DOHH2 (cell line): ENCODE results near the gene PACSIN1.

ENCODE experiments used
- H3F3A ChIP-seq: fragments of 200-600 bp; sonication (generic), shearing (Covaris generic); 2 replicates; pipeline ENCODE4 v1.6.0; 2016; ENCODE audit warnings: antibody characterized with exemption, mild to moderate bottlenecking; ENCODE audit not compliant: control insufficient read depth, insufficient read depth
- H3K27ac ChIP-seq: fragments of 200-600 bp; sonication (generic); 2 replicates; pipeline ENCODE4 v1.5.1; 2014; ENCODE audit warnings: low read depth, mild to moderate bottlenecking, low read length, moderate library complexity
- H3K27me3 ChIP-seq: fragments of 200-600 bp; sonication (generic); 2 replicates; pipeline ENCODE4 v1.6.1; 2014; ENCODE audit warnings: mild to moderate bottlenecking, low read length, mixed read lengths; ENCODE audit not compliant: control insufficient read depth
- H3K36me3 ChIP-seq: fragments of 200-600 bp; sonication (generic); 2 replicates; pipeline ENCODE4 v1.6.1; 2014; ENCODE audit warnings: mild to moderate bottlenecking, low read length, moderate library complexity, mixed read lengths; ENCODE audit not compliant: control insufficient read depth
- H3K4me1 ChIP-seq: fragments of 200-600 bp; sonication (generic); 2 replicates; pipeline ENCODE4 v1.6.1; 2014; ENCODE audit warnings: mild to moderate bottlenecking, low read length, mixed read lengths; ENCODE audit not compliant: control insufficient read depth
- H3K4me2 ChIP-seq: fragments of 200-600 bp; sonication (generic); 2 replicates; pipeline ENCODE4 v1.6.0; 2014; ENCODE audit warnings: mild to moderate bottlenecking, low read length, moderate library complexity
- H3K4me3 ChIP-seq: fragments of 200-600 bp; sonication (generic); 2 replicates; pipeline ENCODE4 v1.5.1; 2014; ENCODE audit warnings: mild to moderate bottlenecking, low read length, mixed read lengths
- H3K79me2 ChIP-seq: fragments of 200-600 bp; sonication (generic); 2 replicates; pipeline ENCODE4 v1.6.1; 2014; ENCODE audit warnings: mild to moderate bottlenecking, low read length, mixed read lengths; ENCODE audit not compliant: control insufficient read depth
- H3K9me2 ChIP-seq: fragments of 200-600 bp; sonication (generic); replicated peaks from 2 replicates; pipeline ENCODE4 v1.6.1; 2014; ENCODE audit warnings: mild to moderate bottlenecking, low read length, mixed read lengths; ENCODE audit not compliant: control insufficient read depth
- H3K9me3 ChIP-seq: fragments of 200-600 bp; sonication (generic); 2 replicates; pipeline ENCODE4 v1.6.1; 2014; ENCODE audit warnings: antibody characterized with exemption, low read length, mixed read lengths; ENCODE audit not compliant: control insufficient read depth, insufficient read depth
- H4K20me1 ChIP-seq: fragments of 200-600 bp; sonication (generic); 2 replicates; pipeline ENCODE4 v1.6.0; 2014; ENCODE audit warnings: low read depth, mild to moderate bottlenecking, antibody characterized with exemption, low read length, moderate library complexity; ENCODE audit not compliant: control insufficient read depth, insufficient read depth
- EZH2phosphoT487 ChIP-seq: fragments of 200-600 bp; sonication (generic); IDR thresholded peaks from 2 replicates; pipeline ENCODE4 v1.6.1; 2017; ENCODE audit warnings: borderline replicate concordance, mild to moderate bottlenecking, antibody characterized with exemption, low read length, moderate library complexity, mixed read lengths
- TF ChIP-seq, protein P1 (sequence below): fragments of 200-600 bp; sonication (generic); IDR thresholded peaks from one replicate; pipeline ENCODE4 v1.5.1; 2014; ENCODE audit warnings: antibody characterized with exemption, mild to moderate bottlenecking, low read depth, low read length; ENCODE audit not compliant: poor library complexity, severe bottlenecking

The PACSIN1 gene

DNA sequence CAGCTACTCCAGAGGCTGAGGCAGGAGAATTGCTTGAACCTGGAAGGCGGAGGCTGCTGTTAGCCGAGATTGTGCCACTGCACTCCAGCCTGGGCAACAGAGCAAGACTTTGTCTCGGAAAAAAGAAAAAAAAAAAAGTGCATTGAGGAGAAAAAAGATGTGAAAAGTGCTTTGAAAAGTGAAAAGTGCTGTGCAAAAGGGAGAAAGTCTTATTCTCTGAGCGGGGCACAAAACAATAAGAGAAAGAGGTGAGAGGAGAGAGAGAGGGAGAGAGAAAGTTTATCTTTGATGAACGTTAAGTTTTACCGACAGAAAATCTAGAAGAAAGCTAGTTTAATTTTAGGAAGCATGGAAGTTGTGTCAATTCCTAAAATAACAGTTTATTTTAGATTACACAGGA, 3.9 kb upstream of the PACSIN1 start:
- Histone ChIP-seq H3K4me3 (no peak overlapping the region), H3K9me3 (no peaks in the 10 kb centered on the region), H3F3A (peaks cover under 1% of the 10 kb centered on the region; the same call in 1 of the 2 replicates), H3K36me3 (no peaks in the 10 kb centered on the region), H3K27ac (no peak overlapping the region), H3K27me3 (peaks cover 5% of the 10 kb centered on the region; the same call in 1 of the 2 replicates), H3K9me2 (no peaks in the 10 kb centered on the region), H3K4me2 (no peak overlapping the region), H3K4me1 (peaks cover 24% of the 10 kb centered on the region), H4K20me1 (no peaks in the 10 kb centered on the region), H3K79me2 (no peaks in the 10 kb centered on the region)
- TF ChIP-seq, protein P1, sequence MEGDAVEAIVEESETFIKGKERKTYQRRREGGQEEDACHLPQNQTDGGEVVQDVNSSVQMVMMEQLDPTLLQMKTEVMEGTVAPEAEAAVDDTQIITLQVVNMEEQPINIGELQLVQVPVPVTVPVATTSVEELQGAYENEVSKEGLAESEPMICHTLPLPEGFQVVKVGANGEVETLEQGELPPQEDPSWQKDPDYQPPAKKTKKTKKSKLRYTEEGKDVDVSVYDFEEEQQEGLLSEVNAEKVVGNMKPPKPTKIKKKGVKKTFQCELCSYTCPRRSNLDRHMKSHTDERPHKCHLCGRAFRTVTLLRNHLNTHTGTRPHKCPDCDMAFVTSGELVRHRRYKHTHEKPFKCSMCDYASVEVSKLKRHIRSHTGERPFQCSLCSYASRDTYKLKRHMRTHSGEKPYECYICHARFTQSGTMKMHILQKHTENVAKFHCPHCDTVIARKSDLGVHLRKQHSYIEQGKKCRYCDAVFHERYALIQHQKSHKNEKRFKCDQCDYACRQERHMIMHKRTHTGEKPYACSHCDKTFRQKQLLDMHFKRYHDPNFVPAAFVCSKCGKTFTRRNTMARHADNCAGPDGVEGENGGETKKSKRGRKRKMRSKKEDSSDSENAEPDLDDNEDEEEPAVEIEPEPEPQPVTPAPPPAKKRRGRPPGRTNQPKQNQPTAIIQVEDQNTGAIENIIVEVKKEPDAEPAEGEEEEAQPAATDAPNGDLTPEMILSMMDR, result no peak
- TF ChIP-seq EZH2phosphoT487, result no peak

DNA sequence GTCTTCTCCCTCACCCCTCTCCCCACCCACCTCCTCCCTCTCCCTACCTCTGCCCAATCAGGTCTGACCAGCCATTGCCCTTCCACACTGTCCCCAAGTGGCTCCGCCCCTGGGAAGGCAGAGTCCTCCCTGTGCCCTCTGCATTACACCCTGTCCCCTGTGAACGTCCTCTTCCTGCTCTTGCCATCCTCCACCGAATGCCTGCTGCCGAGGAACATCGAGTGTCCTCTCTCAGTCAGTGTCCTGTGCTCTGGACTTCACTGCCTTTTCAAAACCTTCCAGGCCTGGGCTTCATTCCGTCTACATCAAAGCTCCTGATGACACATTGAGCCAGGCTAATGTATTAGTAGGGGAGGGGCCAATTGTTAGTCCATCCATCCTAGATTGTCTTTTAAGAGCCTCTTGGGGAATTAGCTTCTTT, 3.3 kb upstream of the PACSIN1 start:
- Histone ChIP-seq H3K79me2 (no peaks in the 10 kb centered on the region), H3K9me3 (no peaks in the 10 kb centered on the region), H3K4me3 (no peak overlapping the region), H3F3A (peaks cover 3% of the 10 kb centered on the region; the same call in 1 of the 2 replicates), H3K4me1 (peaks cover 28% of the 10 kb centered on the region), H3K27me3 (peaks cover 5% of the 10 kb centered on the region; the same call in 1 of the 2 replicates), H3K36me3 (no peaks in the 10 kb centered on the region), H4K20me1 (no peaks in the 10 kb centered on the region), H3K9me2 (no peaks in the 10 kb centered on the region), H3K4me2 (no peak overlapping the region), H3K27ac (no peak overlapping the region)
- TF ChIP-seq EZH2phosphoT487, result no peak
- TF ChIP-seq, protein P1, result no peak

DNA sequence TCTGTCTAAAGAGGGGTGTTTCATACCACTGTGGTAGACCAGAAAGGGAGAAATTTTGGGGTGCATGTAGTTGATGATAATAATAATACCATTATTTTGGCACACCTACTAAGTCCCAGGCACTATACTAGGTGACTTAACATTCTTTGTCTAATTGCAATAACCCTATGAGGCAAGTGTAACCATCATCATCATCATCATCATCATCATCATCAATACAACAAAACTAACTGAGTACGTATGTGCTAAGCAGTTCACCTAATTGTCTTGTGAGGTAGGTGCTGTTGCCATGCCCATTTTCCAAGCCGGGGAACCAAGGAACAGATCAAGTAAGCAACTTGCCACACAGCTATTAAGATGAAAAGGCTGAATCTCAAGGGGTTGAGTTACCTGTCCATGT, 2.6 kb upstream of the PACSIN1 start:
- Histone ChIP-seq H3K79me2 (no peaks in the 10 kb centered on the region), H3K4me3 (no peak overlapping the region), H3F3A (peaks cover 3% of the 10 kb centered on the region; the same call in 1 of the 2 replicates), H3K36me3 (no peaks in the 10 kb centered on the region), H3K4me1 (peaks cover 36% of the 10 kb centered on the region), H3K9me3 (no peaks in the 10 kb centered on the region), H3K27ac (no peak overlapping the region), H3K4me2 (no peak overlapping the region), H4K20me1 (no peaks in the 10 kb centered on the region), H3K9me2 (no peaks in the 10 kb centered on the region), H3K27me3 (peaks cover 5% of the 10 kb centered on the region; the same call in 1 of the 2 replicates)
- TF ChIP-seq, protein P1, result no peak
- no peak for TF ChIP-seq EZH2phosphoT487
